GM18868 (cell line): Measurements from ENCODE around the gene RERE.
"Not testable (repeated sequence)": the region's sequence is repeated elsewhere in the genome, so short reads cannot be mapped to it uniquely, and the experiment has no call there.

Experiments used
- ATAC-seq: cut with Tn5 transposase; IDR thresholded peaks from one replicate; pipeline ENCODE4 v1.9.1; 2021; ENCODE audit warnings: mild to moderate bottlenecking, moderate library complexity; ENCODE audit not compliant: unreplicated experiment

RERE gene

GRCh38 chr1:8396083-8396785, 421.2 kb downstream of the RERE start:
- ATAC-seq: no peak

GRCh38 chr1:8395433-8395866, 422.0 kb downstream of the RERE start:
- ATAC-seq: no peak

- ATAC-seq: no peak
Observed at GRCh38 chr1:8394456-8395321, 422.8 kb downstream of the RERE start.

GRCh38 chr1:8392522-8392921, 424.9 kb downstream of the RERE start:
- ATAC-seq: no peak

- no peak for ATAC-seq
Observed at GRCh38 chr1:8390707-8391106, 426.7 kb downstream of the RERE start.

GRCh38 chr1:8389958-8390535, 427.4 kb downstream of the RERE start:
- ATAC-seq: no peak

GRCh38 chr1:8388732-8389562, 428.5 kb downstream of the RERE start:
- ATAC-seq: no peak

- no peak for ATAC-seq
Observed at GRCh38 chr1:8386247-8386646, 431.2 kb downstream of the RERE start.

GRCh38 chr1:8384577-8384976, 432.9 kb downstream of the RERE start:
- ATAC-seq: no peak

GRCh38 chr1:8384088-8384487, 433.4 kb downstream of the RERE start:
- ATAC-seq: no peak

- ATAC-seq: no peak
Observed at GRCh38 chr1:8382608-8383505, 434.6 kb downstream of the RERE start.

GRCh38 chr1:8382051-8382505, 435.4 kb downstream of the RERE start:
- ATAC-seq: no peak

GRCh38 chr1:8381618-8382017, 435.8 kb downstream of the RERE start:
- no peak for ATAC-seq

GRCh38 chr1:8380310-8380709, 437.1 kb downstream of the RERE start:
- not testable (repeated sequence) for ATAC-seq

- no peak for ATAC-seq
Observed at GRCh38 chr1:8379513-8380186, 437.8 kb downstream of the RERE start.

- ATAC-seq: no peak
Observed at GRCh38 chr1:8378981-8379470, 438.4 kb downstream of the RERE start.

GRCh38 chr1:8378178-8378577, 439.3 kb downstream of the RERE start:
- ATAC-seq: no peak

- no peak for ATAC-seq
Observed at GRCh38 chr1:8377271-8377981, 440.0 kb downstream of the RERE start.
